D341Med (cell line): ENCODE data around the gene DNAL1.
A peak's percentile ranks its signal among the peaks of the same experiment; 100 is the strongest.

ENCODE experiments used
- DNase-seq: peaks from one replicate; pipeline ENCODE4 v3.0.0; 2012; ENCODE audit warnings: low spot score

The DNAL1 gene

DNA sequence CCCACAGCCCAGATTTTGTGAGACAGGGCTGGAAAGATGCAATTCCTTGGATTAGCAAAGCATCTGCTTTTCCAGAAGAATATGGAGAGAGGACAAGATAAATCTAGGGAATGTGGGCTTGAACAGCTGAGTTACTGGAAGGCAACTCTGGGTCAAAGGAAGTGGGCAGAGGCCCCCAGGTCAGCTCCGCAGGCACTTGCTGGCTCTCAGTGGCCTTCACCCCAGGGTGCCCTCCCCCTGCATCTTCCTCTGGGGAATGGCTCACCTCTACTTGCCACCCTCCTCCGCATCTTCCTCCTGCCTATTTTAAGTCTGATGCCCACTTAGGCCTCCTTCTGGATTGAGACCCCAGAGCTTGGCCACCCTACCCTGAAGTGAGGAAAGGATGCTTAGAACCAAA, 79.9 kb downstream of the DNAL1 start:
- DNase-seq = no peak

DNA sequence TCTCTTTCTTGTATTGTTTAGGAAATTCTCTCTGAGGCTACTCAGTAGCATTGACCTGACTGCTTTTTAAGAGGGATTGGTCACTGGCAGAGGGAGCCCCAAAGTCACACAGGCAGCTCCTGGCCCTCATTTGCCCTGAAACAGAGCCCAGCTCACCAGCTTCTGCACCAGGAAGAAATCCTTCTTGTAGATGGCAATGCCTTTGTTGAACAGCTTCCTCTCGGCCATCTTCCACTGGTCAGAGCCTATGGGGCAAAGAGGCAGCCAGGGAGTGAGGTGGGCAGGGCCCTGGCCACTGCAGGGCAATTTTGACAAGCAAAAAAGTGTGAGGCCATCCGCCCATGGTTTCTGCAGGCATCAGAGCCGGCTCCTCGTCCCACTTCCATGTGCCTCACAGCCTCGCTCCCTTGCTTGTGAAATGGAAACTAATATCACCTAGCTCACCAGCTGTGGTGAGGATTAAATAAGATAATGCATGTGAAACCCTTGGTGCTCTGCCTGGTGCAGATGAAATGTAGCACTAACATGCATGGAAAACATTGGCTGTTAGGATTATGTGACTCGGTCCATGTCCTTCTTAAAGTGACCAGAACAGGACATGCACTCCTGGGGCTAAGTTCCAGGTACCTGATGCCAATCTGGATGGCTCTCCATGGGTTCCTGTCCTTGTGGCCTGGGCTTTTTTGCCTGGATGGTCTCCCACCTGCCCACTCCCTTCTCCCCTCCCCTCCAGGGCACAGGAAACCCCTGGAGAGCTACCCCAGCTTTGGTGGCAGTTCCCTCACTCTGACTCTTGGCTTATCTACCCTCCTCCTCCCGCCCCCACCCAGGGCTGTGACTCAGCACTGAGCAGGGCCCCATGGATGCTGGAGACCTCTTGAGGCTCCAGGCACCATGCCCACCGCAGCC, 80.6 kb downstream of the DNAL1 start:
- peak; percentile 42 for DNase-seq

DNA sequence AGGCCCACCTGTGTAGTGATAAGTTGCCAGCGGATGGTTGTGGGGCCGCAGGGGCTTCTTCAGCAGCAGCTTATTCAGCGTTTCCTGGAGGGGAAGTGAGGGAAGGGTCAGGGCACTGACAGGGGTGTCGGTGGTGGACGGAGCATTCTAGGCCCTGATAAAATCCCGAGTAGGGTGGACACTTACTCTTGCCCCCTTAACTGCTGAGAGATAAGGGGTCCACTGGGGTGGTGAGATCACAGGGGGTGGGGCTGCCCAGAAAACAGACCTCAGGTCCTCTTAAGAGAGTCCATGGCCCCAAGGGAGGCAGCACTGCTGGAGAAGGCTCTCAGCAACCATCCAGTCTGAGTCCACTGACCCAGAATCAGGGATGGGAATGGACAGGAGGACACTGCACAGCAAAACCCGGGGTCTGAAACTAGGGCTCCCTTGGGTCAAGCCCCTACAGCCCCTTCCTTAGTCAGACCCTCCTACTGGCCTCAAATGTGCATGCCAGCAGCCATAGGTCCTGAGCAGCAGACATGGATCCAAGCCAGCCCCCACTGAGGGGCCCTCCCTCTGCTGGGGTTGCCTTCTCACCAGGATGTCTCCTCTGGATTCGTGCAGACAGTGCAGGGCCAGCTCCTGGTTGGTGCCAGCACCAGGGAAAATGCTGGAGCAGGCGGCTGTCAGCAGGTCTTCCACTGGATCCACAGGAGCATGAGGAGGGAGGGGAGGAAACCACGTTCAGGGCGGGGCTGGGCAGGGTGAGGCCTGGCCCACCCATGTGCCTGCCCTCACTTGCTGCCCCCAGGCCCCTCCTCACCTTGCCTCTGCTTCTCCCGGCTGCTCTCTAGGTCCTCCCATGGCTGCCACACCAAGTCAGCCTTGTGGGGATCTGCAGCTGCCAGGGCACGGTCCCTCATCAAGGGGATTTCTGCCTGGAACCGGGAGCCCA, 81.5 kb downstream of the DNAL1 start:
- DNase-seq = no peak

DNA sequence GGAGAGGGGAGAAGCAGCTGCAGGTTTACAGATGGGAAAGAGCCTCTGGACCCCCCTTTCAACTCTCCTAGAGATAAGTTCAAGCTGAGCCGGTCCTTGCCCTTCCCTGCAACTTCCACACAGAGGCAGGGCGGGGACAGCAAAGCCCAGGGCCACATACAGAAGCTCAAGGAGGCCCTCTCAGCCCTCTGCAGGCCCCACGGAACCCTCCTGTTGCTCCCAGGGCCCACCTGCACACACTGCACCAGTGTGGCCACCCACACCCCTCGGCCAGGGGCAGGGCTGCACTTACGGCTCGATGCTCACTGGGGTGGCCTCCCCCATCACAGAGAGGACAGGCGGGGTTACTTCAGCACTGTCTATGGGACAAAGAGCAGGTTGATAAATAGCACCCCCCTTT, 82.4 kb downstream of the DNAL1 start:
- no peak for DNase-seq

DNA sequence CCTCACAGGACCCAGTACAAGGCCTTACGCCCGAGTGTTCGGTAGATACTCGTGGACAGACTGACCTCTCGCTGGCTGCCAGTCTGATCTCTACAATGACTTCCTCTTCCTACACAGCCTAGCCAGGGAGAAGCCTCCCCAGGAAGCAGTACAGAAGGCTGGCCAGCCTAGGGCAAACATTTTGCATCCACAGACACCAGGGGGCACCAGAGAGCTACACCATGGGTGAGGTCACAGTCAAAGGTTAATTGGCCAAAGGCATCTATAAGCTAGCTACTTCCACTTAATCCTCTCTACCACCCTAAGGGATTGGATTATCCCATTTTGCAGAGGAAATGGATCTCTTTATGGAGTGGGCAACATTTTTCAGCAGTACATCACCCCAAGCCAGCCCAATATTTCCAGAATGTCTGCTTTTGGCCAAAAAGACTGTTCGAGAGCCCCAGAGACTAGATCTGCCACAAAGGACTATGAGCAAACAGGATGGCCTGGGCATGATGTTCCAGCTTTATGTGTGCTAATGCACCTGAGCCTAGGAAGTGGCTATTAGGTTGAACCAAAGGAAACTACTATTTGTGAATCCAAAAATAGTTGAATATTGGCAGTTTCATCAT, 84.0 kb downstream of the DNAL1 start:
- DNase-seq = peak; percentile 82

DNA sequence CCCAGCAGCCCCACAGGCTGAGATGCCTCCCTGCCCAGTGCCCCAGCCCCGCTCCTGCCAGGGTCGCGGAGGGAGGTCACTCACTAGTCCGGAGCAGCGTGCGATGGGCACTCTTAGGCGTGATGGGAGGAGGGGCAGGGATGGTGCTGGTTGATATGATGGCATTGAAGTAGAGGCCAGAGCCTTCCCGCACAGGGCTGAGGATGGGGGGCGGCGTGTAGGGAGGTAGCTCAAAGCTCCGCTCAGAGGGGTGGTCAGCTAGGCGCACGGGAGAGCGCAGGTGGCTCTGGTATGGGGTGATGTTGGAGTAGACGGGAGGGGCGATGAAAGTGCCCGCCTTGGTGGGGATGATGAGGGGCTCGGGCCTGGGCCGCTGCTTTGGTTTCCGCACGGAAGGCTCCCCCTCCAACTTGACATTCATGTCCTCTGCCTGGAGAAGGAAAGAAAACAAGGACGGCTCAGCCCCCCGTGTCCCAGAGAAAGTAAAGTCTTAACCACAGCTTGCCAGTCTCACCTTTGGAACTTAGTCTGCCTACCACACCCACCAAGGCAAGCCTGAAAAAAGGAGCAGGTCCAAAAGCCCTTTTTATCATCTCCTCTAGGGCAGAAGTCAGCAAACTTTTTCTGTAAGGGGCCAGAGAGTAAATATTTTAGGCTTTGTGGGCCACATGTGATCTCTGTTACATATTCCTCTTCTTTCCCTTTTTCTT, 84.9 kb downstream of the DNAL1 start:
- no peak for DNase-seq

DNA sequence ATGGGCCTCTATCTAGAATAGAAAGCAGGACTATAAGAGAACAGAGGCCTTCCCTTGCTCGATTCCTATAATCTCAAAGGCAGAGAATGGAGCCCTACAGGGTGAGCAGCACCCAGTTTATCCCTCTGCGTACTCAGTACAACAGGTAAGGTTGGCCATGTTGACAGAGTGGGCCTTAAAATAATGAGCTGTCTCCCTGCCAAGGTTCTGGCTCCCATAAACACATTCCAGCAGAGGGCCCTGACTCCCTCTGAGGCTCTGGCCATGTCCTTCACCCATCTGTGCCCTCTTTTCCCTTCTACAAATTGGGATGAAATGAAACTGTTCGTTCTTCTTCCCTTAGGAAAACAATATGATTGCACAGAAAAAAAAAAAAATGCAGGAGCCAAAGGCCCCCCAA, 86.3 kb downstream of the DNAL1 start:
- no peak for DNase-seq

DNA sequence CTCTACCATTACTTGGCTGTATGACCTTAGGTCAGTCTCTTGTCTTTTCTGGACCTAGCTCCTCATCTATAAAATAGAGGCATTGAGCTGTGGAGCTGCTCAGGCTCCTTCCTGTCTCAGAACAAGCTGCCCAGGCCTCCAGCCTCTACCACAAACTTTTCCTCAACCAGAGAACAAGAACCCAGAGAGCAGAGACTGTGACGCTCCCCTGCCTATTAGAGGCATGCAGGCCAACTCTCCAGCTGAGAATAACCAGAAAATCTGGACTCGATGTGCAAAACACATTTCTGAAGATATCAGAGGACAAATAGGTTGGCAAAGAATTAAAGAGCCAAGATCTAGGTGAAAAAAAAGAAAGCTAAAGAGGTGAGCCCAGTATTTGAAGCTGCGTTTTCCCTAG, 87.2 kb downstream of the DNAL1 start:
- DNase-seq = no peak

DNA sequence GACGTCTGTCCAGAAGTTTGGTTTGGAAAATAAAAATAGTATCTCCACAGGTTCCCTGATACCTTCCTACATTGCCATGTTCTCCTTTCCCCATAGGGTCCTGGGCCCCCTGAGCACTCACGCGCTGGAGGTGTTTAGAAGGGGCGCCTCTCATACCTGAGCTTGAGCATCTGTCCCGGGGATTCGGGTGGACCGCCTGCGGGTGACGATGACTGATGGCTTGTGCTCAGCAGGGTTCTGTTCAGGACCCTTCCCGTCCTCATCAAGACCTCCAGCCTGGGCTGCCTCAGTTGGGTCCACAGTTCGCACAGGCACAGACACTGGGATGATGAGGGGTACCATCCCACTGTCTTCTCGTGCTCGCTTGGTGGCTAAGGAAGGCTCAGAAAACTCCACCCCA, 92.1 kb downstream of the DNAL1 start:
- no peak for DNase-seq

DNA sequence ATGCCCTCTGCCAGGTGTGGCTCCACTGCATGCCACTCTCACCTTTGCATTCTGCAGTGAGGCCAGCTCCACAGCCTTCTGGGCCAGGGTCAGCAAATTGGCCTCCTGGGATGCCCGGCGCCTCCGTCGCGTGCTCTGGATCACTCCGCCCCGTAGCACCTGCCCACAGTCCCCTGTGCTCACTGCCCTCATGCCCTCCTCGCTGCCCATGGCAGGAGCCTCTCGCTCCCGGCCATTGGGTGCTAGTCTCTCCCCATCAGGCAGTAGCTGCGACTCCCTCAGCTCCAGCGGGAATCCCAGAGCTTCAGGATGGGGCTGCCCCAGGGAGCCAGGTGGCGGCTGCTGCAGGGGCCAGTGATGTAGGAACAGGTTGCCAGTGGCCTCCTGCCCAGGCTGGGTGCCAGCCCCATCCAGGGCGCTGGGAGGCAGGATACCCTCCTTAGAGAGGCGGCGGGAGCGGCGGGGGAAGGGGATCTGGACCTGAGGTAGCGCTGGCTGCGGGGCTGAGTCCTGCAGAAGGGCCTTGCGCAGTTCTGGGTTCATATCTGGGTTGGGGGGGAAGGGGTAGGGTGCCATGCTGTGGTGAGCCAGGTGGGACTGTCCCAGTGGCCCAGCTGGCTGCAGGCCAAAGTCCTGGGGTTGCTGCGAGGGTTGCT, 93.9 kb downstream of the DNAL1 start:
- DNase-seq = no peak

DNA sequence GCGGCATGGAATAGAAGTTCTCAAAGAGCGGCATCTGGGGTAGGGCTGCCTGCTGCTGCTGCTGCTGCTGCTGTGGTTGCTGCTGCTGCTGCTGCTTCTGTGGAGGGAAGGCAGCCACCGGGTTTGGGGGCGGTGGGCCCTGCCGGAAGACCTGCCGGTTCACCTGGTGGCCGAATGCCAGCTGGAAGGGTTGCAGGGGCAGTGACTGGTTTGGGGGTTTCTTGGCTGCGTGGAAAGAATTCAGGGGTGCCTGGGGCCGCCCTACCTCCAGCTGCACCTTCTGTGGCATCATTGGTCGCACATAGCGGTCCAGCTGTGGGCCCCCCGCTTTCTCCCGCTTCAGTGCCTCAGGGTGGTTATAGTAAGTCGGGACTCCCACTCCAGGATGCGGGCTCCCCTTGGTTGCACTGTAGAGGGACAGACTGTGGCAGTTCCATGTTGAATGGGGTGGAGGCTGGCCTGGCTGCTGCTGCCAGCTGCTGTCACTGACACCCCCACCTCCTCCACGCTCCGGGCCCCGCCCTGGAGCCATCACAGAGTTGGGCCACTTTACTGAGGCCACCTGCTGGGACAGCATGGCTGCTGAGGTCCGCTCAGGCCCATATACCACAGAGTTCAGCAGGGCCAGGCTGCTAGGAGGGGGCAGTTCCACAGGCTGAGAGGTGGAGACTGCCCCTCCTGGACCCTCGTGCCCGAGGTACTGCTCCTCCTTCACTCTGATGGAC, 94.5 kb downstream of the DNAL1 start:
- no peak for DNase-seq

DNA sequence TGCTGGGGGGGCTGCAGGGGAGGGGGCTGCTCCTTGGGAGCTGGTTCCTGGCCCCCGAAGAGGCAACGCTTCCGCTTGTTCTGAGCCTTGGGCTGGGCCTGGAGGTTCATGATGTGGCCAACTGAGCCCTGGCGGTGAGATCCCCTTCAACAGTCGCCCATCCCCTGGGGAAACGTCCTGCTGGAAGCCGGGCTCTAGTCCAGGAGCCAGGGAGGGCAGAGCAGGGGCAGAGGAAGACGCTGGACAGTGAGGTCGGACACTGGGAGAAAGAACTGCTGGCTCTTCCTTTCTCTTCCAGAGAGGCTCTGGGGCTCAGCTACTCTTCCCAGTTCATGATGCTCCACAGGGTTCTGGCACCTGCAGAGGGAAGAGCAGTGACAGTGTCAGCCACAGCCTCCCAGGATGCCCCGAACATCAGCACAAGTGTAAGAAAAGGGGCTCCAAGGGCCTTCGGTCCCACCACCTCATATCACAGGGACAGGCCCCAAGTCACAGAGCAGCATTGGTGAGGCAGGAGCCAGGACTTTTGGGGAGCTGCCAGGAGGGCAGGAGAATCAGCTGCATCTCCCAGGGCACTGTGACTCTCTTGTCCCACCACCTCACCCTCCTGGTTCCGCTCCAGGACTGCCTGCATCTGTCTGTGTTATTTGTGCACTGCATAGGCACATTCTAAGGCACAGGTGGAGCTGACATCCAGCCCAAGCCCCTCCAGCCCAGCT, 95.3 kb downstream of the DNAL1 start:
- DNase-seq = no peak

DNA sequence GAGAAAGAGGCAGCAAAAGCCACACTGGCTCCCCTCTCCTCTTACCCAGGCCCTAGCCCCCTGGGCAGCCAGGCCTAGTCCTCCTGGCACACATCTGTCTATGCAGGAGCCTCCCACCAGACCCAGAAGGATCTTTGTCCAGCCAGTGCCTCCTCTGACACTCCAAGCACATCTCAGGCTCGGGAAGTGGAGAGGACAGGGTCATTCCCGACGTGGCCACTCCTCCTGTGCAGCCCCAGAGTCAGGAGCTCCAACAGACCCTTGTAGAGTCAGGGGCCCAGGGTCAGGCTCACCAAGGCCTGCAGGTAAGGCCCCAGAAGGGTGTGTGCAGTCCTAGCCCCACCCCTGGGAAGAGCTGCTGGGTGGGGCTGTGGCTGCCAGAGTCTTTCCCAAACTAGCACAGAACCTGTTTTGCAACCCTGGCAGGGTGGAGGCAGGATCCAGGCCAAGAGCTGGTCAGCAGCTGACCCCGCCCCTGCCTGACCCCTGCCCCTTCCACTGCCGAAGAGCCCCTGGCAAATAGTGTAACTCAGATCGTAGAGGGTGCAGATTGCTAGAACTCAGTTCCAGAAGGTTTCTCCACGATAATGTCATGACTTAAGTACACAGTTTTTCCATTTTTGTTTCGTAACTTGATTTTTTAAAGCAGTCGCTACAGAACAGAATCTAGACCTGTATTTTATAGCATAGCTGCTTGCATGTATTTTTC, 96.0 kb downstream of the DNAL1 start:
- DNase-seq = no peak

DNA sequence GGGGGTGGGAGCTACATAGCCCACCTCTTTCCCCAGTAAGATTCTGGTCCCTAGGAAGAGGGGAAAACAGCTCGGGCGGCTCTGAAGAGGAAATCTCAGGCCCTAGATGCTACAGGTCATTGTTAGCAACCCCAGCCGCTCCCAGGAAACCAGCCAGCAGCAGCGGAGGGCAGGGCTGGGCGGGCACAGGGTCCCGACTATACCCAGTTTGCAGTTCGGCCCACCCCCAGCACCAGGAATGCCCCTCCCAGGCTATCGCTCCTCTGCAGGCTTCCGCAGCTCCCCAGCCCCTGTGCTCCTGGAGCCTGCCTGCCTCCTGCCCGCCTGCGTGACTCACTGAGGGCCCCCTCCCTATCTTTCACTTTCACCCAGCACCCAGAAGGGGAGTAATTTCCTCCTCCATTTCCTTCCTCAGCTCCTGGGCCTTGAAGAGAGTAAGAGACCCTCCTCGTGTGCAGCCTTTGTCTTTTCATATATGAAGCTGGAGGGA, 96.6 kb downstream of the DNAL1 start:
- no peak for DNase-seq

DNA sequence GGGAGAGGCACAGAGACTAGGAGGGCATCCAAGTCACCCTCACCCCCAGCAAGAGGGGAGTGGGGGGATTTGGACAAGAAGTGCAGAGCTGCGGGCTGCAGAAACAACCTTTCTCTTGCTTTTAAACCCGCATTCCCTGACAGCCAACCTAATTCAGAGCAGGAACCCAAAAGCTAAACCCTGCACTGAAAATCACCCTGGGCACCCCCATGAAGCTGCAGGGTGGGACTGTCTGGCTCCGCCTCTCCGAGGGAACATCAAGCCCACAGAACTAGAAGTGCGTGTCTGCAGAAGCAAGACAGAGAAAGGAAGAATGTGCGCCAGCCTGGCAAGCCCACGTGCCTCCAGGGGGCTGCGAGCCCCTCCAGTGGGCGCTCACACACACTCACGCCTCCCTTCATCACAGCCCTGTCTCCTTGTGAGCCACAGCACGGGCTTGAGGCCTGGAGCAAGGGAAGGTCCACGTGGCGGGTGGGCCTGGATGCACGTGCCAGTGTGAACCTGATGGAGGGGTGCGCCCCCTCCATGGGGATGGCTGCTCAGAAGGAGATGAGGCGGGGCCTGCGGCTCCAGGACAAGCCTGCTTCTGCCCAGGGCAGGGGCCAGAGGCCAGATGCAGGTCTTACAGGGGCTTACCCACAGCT, 97.2 kb downstream of the DNAL1 start:
- no peak for DNase-seq

DNA sequence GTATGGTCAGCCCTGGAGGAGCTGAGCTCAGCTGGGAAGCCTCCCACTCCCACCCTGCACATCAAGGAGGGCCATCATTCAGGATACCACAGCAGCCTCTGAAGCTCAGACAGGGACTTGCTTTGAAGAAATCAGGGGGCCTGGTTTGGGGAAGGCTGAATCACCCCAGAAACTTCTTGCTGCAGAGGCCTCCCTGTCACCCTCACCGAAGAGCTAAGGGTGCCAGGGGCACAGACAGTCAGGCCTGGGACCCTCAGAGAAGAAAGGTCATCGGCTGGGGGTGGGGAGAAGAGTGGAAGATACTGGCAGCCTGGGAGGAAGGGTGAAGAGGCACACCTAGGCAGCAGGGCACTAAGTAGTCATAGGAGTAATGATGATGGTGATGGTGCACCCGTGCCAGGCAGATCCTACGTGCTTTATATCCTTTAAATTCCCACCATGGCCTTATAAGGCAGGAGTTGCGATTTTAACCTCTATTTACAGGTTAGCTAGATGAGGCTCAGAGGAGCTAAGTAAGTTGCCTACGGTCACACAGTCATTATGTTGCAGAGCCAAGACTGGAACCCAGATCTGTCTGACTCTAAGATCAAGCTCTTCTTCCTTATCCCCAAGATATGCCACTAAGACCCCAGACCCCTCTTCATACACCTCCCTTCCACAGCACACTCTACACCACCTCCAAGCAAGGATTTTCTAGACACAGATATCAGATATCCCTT, 97.9 kb downstream of the DNAL1 start:
- no peak for DNase-seq

DNA sequence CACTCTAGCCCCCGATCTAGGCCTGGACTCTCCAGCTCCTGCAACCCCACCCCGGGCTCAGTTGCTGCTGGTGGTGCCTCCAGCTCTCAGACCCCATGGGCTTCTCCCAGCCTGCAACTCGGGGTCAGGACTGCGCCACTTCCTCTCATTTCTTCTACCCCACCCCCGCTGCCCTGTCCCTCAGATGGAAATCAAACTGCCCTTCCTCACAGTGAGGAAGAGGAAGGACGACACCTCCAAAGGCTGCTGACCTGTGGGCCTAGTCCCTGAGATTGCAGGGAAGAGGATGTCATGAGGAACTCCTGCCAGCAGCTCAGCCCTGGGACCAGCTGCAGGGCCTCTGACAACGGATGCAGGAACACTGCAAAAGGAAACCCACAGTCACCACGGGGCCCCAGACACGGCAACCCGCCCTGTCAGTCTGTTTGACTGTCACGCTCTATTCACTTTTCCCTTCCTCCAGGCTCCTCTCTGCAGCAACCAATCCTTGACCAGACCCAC, 98.7 kb downstream of the DNAL1 start:
- DNase-seq = no peak
